Measurements from ENCODE around the gene KRT9. TPM values are rescaled to one million over a fixed set of nuclear protein-coding genes. Genes with fewer than 3 reads are reported as not detected.
"Not testable (repeated sequence)": the region's sequence is repeated elsewhere in the genome, so short reads cannot be mapped to it uniquely, and the experiment has no call there.

KRT9 gene
- 0.30 TPM in 1 of 2 replicates, not detected in the other for total RNA-seq
- long read RNA-seq = 0 reads

- H3K4me1 Mint-ChIP-seq (ENCODE audit: unreplicated experiment) = no peaks in the 10 kb centered on the region
- TF ChIP-seq CTCF (IDR thresholded peaks at IDR 0.05) = no peak
- no peak within 1 kb of the TSS for H3K4me3 Mint-ChIP-seq (ENCODE audit: unreplicated experiment)
- no peak within 1 kb of the TSS for H3K27ac Mint-ChIP-seq (ENCODE audit: unreplicated experiment)
- DNase-seq (ENCODE audit: extremely low spot score, unreplicated experiment) = no peak
- peaks cover 58% of the 10 kb centered on the region for H3K27me3 Mint-ChIP-seq (ENCODE audit: unreplicated experiment)
- H3K36me3 Mint-ChIP-seq (ENCODE audit: unreplicated experiment) = no peaks in the 10 kb centered on the region
- H3K9me3 Mint-ChIP-seq (ENCODE audit: unreplicated experiment) = no peaks in the 10 kb centered on the region
Observed at GRCh38 chr17:41571561-41572434, at the start of gene KRT9. Gene KRT9 (minus strand): TSS chr17:41572059. CDS start chr17:41571992, 67 bp downstream.

GRCh38 chr17:41621435-41621817 lies 49.6 kb upstream of the KRT9 start:
- not testable (repeated sequence) for H3K27ac Mint-ChIP-seq (ENCODE audit: unreplicated experiment)
- peaks cover 59% of the 10 kb centered on the region for H3K4me1 Mint-ChIP-seq (ENCODE audit: unreplicated experiment)

GRCh38 chr17:41620583-41621434 lies 49.0 kb upstream of the KRT9 start:
- Mint-ChIP-seq H3K9me3 (ENCODE audit: unreplicated experiment) (no peaks in the 10 kb centered on the region), H3K27me3 (ENCODE audit: unreplicated experiment) (no peaks in the 10 kb centered on the region), H3K36me3 (ENCODE audit: unreplicated experiment) (no peaks in the 10 kb centered on the region), H3K4me1 (ENCODE audit: unreplicated experiment) (peaks cover 56% of the 10 kb centered on the region), H3K4me3 (ENCODE audit: unreplicated experiment) (no peak overlapping the region), H3K27ac (ENCODE audit: unreplicated experiment) (peak overlapping the region; percentile 76)
- TF ChIP-seq CTCF (IDR thresholded peaks at IDR 0.05) = no peak
- DNase-seq (ENCODE audit: extremely low spot score, unreplicated experiment) = no peak

More at GRCh38 chr17:41621435-41621817, 49.6 kb upstream of the KRT9 start:
- not testable (repeated sequence) for H3K4me3 Mint-ChIP-seq (ENCODE audit: unreplicated experiment); H3K36me3 Mint-ChIP-seq (ENCODE audit: unreplicated experiment); H3K9me3 Mint-ChIP-seq (ENCODE audit: unreplicated experiment); H3K27me3 Mint-ChIP-seq (ENCODE audit: unreplicated experiment); DNase-seq (ENCODE audit: extremely low spot score, unreplicated experiment)

GRCh38 chr17:41619927-41620582 lies 48.2 kb upstream of the KRT9 start:
- H3K9me3 Mint-ChIP-seq (ENCODE audit: unreplicated experiment); H3K4me3 Mint-ChIP-seq (ENCODE audit: unreplicated experiment); H3K27me3 Mint-ChIP-seq (ENCODE audit: unreplicated experiment); H3K36me3 Mint-ChIP-seq (ENCODE audit: unreplicated experiment); DNase-seq (ENCODE audit: extremely low spot score, unreplicated experiment); H3K27ac Mint-ChIP-seq (ENCODE audit: unreplicated experiment): not testable (repeated sequence)
- peaks cover 50% of the 10 kb centered on the region for H3K4me1 Mint-ChIP-seq (ENCODE audit: unreplicated experiment)

GRCh38 chr17:41619036-41619926 lies 47.4 kb upstream of the KRT9 start:
- no peak overlapping the region for H3K27ac Mint-ChIP-seq (ENCODE audit: unreplicated experiment)
- DNase-seq (ENCODE audit: extremely low spot score, unreplicated experiment) = no peak
- no peaks in the 10 kb centered on the region for H3K36me3 Mint-ChIP-seq (ENCODE audit: unreplicated experiment)
- no peak overlapping the region for H3K4me3 Mint-ChIP-seq (ENCODE audit: unreplicated experiment)
- TF ChIP-seq CTCF (IDR thresholded peaks at IDR 0.05) = no peak
- H3K9me3 Mint-ChIP-seq (ENCODE audit: unreplicated experiment) = no peaks in the 10 kb centered on the region
- peaks cover 43% of the 10 kb centered on the region for H3K4me1 Mint-ChIP-seq (ENCODE audit: unreplicated experiment)
- H3K27me3 Mint-ChIP-seq (ENCODE audit: unreplicated experiment) = peaks cover 2% of the 10 kb centered on the region
